Stimulated activated CD8-positive, alpha-beta memory T cell treated with anti-CD3 and anti-CD28 coated beads, Interleukin-7, amount 100 ng/mL, for 4 hours (primary cell): ENCODE data around the gene POC1A.

Source experiments
- DNase-seq, 2 donors: peaks; one replicate each; pipeline ENCODE4 v3.0.0-alpha.2; 2020; ENCODE audit warnings: low read depth in 2 of 2

The POC1A gene

DNA sequence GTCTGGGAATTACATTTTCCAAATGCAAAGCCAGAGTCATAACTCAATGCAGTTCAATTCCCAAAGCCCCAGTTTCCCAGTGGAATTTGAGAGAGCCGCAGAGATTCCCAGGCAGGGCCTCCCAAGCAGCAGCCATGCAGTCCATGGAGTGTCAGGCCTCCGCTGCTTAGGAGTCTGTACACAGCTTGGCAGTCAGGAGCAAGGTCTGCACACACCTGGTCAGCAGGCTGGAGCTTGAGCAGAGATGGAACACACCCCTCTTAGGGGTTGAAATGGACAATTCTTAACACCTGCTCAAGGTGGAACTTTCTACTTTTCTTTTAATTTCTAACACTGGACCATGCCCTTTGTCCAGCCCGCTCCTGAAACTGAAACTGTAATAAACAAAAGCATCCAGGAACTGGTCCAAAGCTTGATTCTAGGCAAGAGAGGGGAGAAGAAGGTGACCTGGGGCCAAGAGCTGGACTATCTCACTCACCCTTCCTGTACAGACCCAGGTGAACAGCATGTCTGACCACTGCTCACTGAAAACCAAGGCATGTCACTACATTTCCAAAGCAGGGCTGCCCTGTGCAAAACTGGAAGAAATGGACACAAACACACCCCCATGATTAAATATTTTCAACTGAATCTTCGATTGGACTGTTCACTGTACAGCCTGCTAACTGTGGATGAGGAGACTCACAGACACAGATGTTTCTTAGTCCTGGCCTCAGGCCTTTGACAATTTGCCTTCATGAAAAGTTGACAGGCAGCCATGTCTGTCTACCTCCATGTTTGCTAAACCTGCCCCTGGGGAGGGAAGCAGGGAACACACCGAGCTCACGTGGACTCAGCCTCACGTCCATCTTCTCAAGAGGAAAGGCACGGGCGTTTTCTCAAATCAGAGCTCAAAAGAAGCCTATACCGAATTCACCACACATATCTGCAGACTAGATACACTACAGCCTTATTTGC, 49.3 kb downstream of the POC1A start:
- DNase-seq = no peak

- no peak for DNase-seq
Observed at GRCh38 chr3:52102934-52103333, 51.3 kb downstream of the POC1A start.

GRCh38 chr3:52099001-52099401, 55.2 kb downstream of the POC1A start:
- DNase-seq = no peak

- no peak for DNase-seq
Observed at GRCh38 chr3:52097851-52098507, 56.2 kb downstream of the POC1A start.

DNA sequence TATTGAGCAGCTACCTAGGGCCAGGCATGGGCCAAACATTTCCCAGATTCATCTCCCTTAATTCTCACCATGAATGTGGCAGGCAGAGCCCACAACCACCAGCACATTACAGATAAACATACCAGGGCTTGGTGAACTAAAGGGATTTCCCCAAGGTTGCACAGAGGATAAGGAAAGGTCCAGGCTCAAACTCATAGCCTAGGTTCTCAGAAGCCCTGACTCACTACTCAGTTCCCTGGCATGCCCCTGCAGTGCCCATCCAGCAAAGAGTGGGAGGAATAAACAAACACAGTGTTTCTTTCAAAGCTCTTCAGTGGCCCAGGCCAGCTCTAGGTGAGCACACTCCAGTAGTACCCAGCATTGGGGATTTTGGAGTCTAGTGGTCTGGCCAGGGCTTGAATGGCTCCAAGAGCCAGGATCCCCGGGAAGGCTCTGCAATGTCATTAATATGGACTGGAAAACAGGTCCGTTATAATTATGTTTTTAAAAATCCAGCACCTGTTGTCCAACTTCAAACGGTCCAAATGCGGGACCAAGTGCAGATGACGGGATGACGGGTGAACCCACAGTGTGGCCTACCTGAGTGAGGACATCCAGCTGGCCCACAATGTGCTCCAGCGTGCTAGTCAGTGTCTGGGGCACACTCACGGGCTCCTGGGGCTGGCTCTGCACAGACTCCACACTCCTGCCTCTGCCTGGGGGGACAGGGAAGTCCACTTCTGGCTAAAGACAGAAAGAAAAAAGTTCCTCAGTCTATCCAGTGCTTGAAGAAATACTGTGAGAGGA, 58.0 kb downstream of the POC1A start:
- no peak for DNase-seq

- DNase-seq = no peak
Observed at GRCh38 chr3:52094571-52095485, 59.4 kb downstream of the POC1A start.

DNA sequence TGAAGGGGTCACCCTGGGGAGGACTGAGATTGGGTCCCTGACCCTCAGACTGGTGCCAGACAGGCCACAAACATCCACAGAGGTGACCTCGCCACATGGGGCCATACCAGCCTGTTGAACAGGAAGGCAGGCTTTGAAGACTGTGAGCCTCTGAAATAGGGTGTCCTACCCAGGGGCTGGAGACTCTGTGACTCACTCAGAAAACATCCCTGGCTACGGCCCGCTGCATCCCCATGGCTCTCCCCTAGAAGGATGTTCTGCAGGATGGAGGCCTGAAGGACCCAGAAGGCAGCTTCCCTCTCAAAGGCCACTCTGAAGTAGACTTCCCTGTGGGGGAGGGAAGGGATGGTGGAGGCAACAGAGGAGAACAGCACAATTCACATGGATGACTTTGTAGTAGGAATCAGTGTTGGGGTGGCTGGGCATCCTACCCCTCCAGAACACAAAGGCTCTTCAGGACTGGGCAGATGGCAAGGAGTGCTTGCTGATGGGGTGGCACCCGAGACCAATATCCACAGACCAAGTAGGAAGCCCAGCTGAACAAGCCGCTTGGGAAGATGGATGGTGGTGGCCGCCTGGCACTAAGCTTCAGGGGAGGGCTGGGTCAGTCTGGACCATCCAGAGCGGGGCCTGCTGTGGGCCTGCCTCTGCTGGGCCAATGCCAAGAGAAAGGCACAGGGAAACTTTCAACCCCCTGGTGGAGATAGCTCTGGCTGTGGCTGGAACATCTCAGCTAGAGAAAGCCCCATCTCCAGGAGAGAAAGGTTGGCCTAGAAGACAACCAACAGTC, 60.3 kb downstream of the POC1A start:
- no peak for DNase-seq

DNA sequence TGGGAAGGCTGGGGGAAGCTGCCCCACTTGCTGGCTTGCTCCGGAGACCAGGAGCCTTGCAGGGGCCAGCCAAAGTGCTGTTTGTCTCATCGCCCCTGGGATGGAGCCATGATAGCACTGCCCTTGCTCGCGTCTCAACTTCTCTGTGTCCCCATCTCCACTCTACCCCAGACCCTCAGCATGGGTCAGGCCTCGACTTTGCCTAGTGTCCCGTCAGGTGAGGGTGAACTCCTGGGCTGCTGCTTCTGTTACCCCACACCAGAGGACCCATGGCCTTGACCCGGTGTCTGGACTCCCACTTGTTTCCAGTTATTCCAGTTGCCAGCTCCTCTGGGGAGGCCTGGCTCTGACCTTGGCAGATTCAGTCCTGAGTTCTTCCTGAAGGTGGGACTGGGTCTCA, 61.3 kb downstream of the POC1A start:
- DNase-seq = no peak

DNA sequence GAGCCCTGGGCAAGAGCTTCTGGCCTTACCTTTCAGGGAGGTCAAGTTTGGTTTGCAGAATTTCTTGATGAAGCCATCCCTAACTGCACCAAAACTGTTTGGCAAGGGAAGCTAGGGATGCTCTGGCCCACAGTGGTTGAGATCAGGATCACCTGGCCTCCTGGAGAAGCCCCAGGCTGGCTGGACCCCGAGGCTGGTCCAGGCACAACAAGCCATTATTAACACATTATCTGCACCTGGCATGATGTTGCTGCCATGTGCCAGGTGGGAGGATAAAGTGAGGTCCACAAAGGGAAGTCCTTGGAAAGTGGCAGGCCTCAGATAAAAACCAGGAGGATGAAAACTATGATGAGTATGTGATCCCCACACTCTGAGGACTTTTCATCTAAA, 62.0 kb downstream of the POC1A start:
- DNase-seq = no peak

DNA sequence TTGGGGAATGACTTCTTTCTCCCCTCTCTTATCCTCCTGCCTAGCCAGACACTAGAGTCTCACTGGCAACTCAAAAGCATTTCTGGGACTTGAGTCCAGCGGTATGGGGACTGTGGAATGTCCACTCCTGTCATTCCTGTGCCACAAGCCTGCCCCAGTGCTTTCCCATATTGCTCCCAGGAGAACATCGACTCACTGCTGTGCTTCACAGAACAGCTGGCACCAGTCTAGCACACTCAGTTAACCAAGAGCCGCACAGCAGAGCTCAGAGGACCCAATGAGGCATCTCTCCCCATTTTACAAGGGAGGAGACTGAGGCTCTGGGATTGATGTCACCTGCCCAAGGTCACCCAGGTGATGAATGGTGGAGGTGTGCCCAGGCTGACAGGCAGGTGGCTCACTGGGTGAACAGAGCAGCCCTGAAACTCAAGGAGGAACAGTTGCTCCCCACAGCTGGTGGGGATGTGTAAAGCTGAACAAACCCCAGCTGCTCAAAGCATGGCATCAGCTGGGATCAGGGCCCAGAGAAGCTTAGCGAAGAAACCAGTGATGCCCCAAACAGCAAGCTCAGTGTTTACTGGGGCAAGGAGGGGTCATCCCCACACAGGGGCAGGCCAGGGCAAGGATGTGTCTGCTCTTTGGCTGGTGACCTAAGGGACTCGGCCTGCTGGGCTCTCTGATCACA, 62.5 kb downstream of the POC1A start:
- DNase-seq = no peak

- no peak for DNase-seq
Observed at GRCh38 chr3:52090933-52091468, 63.2 kb downstream of the POC1A start.

- DNase-seq = no peak
Observed at GRCh38 chr3:52090131-52090932, 63.9 kb downstream of the POC1A start.

DNA sequence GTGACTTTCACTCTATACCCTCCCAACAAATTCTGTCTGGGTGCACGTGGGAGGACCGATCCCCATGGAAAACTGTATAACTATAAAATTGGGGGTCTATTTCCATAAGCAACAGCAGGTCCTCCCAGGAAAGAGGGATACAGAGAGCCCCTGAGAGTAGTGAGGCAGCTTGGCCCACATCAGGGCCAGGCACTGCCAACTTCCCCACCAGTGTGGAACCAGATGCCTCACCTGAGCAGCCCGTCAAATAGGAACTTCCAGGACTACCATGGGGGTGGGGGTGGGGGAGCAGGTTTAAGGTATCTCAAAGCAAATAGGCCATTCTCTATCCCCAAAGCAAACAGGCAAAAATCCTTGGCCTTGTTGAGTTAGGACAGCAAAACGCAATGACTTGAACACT, 64.5 kb downstream of the POC1A start:
- DNase-seq = no peak

- no peak for DNase-seq
Observed at GRCh38 chr3:52088445-52089367, 65.5 kb downstream of the POC1A start.

DNA sequence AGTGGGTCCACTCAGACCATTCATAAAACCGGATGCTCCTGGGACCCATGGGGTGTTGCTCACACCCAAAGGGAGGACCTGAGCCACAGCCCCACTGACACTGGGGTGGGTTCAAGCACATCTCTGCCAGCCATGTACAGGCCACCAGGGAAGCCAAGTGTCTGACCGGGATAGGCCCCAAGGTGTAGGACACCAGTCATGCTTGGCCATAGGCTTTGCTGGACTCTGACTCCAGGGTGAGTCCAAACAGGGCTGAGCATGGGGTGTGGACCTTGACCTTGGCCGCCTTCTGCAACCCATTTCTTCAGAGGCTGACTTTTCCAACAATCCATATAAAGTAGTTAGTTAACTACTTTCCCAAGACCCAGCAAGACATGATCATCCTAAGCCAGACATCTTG, 66.5 kb downstream of the POC1A start:
- DNase-seq = no peak

DNA sequence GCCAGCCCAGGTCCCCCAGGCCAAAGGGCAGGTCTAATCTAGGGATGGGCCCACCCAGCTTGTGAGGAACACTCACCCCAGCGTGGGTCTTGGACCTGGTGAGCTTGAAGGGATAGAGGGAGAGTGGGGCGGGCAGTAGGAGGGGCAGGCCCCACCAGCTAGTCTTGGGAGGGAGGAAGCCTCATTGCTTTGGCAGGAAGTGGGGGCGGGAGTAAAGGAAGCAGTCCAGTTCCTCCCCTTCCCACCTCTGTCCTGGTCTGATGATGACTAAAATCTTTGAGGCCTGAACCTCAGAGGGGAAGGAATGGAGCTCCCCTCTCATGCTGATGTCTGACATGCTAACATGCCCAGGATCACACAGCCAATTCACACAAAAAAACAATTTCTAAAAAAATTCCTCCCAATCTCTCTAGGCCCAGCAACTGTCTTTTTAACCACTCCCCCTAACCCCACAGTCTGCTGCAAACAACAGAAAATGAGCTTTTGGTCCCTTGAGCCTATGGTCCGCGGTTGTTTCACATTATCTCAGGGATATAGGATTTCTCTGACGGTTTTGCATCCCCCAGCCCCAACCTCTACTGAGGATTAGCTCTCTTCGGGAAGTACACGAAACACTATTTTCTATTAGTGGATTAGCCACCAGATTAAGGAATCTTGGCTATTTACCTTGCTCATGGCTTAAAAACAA, 67.1 kb downstream of the POC1A start:
- DNase-seq = no peak

GRCh38 chr3:52086461-52086860, 67.8 kb downstream of the POC1A start:
- no peak for DNase-seq
